ENCODE results near the gene CAPN3.

GRCh38 chr15:42402455-42403205 is 43.3 kb downstream of the CAPN3 start:
- no peak for TF ChIP-seq CTCF (IDR thresholded peaks at IDR 0.05)
- no peak for TF ChIP-seq POLR2A (IDR thresholded peaks at IDR 0.05)
- no peak for TF ChIP-seq POLR2AphosphoS5 (IDR thresholded peaks at IDR 0.05)
- TF ChIP-seq EP300 (IDR thresholded peaks at IDR 0.05): no peak

Data from sigmoid colon (tissue), 4 donors.